Right lobe of liver (tissue), 6 donors: ENCODE results near the gene CPPED1. TPM values are rescaled to one million over a fixed set of nuclear protein-coding genes. Genes with fewer than 3 reads are reported as not detected.

Source experiments
- ATAC-seq, 4 donors: fragments of 200-7000 bp; cut with Tn5 transposase; one replicate each; pipeline ENCODE4 v1.9.1; 2020; ENCODE audit warnings: mild to moderate bottlenecking in 4 of 4, moderate library complexity in 4 of 4
- DNase-seq, 3 donors: peaks; one replicate each; pipeline ENCODE4 v3.0.0-alpha.2; 2020
- H3K27ac ChIP-seq, 3 donors: fragments of 200-600 bp; one replicate each; pipeline ENCODE4 v1.8.0; 2022
- H3K27me3 ChIP-seq, 2 donors: fragments of 200-600 bp; one replicate each; pipeline ENCODE4 v1.8.0; 2022
- H3K36me3 ChIP-seq, 4 donors: fragments of 200-600 bp; sonication (generic) in 1 of 4; one replicate each; pipeline versions ENCODE4 v1.5.1 to v1.8.0; 2017 to 2022; ENCODE audit warnings: control low read depth in 1 of 4
- H3K4me1 ChIP-seq, 4 donors: fragments of 200-600 bp; sonication (generic) in 1 of 4; one replicate each; pipeline versions ENCODE4 v1.5.1 to v1.8.0; 2017 to 2022; ENCODE audit warnings: control low read depth in 1 of 4
- H3K4me3 ChIP-seq, 3 donors: fragments of 200-600 bp; one replicate each; pipeline ENCODE4 v1.8.0; 2022
- H3K9me3 ChIP-seq, 4 donors: fragments of 200-600 bp; sonication (generic) in 1 of 4; one replicate each; pipeline versions ENCODE4 v1.5.1 to v1.8.0; 2017 to 2022; ENCODE audit warnings: control low read depth in 1 of 4
- POLR2A ChIP-seq: fragments of 450-650 bp; IDR thresholded peaks from one replicate; pipeline ENCODE4 v1.6.1; 2017; ENCODE audit warnings: antibody characterized with exemption, mild to moderate bottlenecking
- WGBS: methylation state at CpG from one replicate; pipeline ENCODE4 v1.1.6; 2018; ENCODE audit warnings: low coverage, low lambda C conversion rate; ENCODE audit not compliant: insufficient coverage; ENCODE audit errors: missing lambda C conversion rate; 5-methylcytosine and 5-hydroxymethylcytosine counted together
- intact Hi-C, 2 donors: fragments of 100-400 bp; cut with DNase I; formaldehyde crosslinking; loops; one replicate each; pipeline versions ENCODE4 v1.11.2 to v1.14.1; 2022
- long read RNA-seq: library from polyadenylated mRNA; unstranded; transcript quantifications from one replicate; pipeline ENCODE4 v2.0.0, GENCODE V29; 2019
- total RNA-seq, 6 experiments: library from RNA; depleted of rRNA in 2 of 6; stranded (reverse); fragments of >200 nt in 2 of 6; fragmentation: NEBNext Ultra II Directional in 3 of 6; extraction: Animal tissue kit (Norgen Biotek cat#: 25700) in 3 of 6; gene quantifications; one replicate each; pipeline versions ENCODE4 v1.1.0 to v1.2.4, GENCODE V29; 2016 to 2023
- TF ChIP-seq, protein P1 (sequence below), 4 donors: fragments of 200-600 bp in 3 of 4; fragments of 450-650 bp in 1 of 4; IDR thresholded peaks; one replicate each; pipeline versions ENCODE4 v1.5.1 to v1.8.0; 2016 to 2022; ENCODE audit warnings: antibody characterized with exemption in 4 of 4, mild to moderate bottlenecking in 2 of 4
- donor health status: DM: no; HTN: yes; CAD: no.
- donor health status: DM: no; HTN: no; CAD: no.
- donor health status: DM: no; HTN: no; CAD: no.
- donor health status: DM: no; HTN: yes; CAD: no.
- donor health status: DM: no; HTN: yes; CAD: no.

CPPED1 gene, protein sequence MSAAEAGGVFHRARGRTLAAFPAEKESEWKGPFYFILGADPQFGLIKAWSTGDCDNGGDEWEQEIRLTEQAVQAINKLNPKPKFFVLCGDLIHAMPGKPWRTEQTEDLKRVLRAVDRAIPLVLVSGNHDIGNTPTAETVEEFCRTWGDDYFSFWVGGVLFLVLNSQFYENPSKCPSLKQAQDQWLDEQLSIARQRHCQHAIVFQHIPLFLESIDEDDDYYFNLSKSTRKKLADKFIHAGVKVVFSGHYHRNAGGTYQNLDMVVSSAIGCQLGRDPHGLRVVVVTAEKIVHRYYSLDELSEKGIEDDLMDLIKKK
- total RNA-seq = 10 to 100 TPM; 24.0 to 41.6 (median 31.0) TPM
- long read RNA-seq, full-length matches to known transcripts = 13 of 17 reads
- long read RNA-seq, partial matches to known transcripts = 0 of 17 reads
- long read RNA-seq, other reads (novel, unspliced or antisense) = 4 of 17 reads

DNA sequence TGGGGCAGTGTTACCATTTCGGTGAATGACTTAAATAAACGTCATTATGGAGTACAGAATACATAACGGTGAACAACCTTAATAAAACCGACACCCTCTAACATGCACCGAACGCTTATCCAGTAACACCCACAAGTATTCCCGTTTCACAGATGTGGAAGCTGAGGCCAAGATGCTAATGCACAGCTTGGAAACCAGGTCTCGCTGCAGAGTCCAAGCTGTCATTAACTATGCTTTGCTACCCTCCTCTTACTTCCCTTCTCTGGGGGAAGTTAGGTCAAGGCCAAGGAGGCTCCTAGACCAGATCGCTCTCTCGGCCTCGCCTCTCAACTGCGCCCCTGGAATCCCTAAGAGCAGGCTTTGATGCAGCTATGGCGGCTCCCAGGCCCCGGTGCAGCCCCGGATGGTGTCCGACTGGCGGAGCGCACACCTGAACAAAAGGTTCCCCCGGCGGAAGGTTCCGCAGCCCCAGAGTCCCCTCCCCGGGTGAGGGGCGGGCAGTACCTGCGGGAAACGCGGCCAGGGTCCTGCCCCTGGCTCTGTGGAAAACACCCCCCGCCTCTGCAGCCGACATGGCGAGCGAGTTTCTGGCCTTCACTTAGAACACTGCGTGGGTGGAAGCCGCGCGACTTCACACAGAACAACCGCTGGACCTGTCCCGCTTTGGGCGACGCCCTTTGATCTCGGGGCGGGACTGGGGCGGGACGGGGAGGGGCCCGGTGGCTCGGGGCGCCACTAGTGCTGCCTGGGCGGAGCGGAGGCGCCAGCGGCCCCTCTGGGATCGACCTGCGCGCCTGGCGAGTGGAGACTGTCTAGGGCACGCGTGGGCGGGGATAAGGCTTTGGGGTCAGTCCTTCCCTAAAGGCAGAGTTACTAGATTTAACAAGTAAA is at the start of gene CPPED1:
TSS of gene CPPED1 (minus strand) at position 685 of the 891 bp plus-strand sequence. CDS start at position 574, 111 bp downstream.
- TF ChIP-seq, protein P1, sequence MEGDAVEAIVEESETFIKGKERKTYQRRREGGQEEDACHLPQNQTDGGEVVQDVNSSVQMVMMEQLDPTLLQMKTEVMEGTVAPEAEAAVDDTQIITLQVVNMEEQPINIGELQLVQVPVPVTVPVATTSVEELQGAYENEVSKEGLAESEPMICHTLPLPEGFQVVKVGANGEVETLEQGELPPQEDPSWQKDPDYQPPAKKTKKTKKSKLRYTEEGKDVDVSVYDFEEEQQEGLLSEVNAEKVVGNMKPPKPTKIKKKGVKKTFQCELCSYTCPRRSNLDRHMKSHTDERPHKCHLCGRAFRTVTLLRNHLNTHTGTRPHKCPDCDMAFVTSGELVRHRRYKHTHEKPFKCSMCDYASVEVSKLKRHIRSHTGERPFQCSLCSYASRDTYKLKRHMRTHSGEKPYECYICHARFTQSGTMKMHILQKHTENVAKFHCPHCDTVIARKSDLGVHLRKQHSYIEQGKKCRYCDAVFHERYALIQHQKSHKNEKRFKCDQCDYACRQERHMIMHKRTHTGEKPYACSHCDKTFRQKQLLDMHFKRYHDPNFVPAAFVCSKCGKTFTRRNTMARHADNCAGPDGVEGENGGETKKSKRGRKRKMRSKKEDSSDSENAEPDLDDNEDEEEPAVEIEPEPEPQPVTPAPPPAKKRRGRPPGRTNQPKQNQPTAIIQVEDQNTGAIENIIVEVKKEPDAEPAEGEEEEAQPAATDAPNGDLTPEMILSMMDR (IDR thresholded peaks at IDR 0.05) = no peak
- peak; percentile 75 for TF ChIP-seq POLR2A
- Histone ChIP-seq H3K9me3 (no peaks in the 10 kb centered on the region), H3K27me3 (no peaks in the 10 kb centered on the region), H3K4me3 (peak within 1 kb of the TSS; percentile 57 to 75 (median 68)), H3K36me3 (no peaks in the 10 kb centered on the region), H3K4me1 (peaks cover 0 to 24% (median 6%) of the 10 kb centered on the region in 4 donors), H3K27ac (peak within 1 kb of the TSS; percentile 82 to 89 (median 87))
- ATAC-seq (peak; percentile 96 to 97 (median 96)), DNase-seq (peak; percentile 96 to 98 (median 97))
- WGBS = 0% methylated on average over 17 of the region's 56 CpGs
- intact Hi-C loops = no loop called here

DNA sequence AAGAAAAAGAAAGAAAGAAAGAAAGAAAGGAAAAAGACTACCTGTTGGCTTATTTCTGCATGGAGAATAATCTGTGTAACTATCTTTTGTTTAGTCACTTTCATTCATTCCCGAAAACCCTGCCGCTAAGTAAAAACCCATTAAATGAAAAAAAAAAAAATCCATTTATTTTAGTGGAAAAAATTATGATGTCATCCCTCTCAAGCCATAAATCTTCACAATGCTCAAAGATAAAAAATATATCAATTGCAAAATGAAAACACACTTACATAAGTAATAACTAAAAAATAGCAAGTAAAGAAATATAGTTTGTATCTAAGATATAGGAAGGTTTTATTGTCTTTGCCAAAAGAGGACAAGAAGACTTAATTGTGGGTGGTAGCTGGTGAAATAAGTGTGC is 46.5 kb upstream of the CPPED1 start:
- Histone ChIP-seq H3K27ac (no peak overlapping the region), H3K27me3 (no peaks in the 10 kb centered on the region), H3K9me3 (no peaks in the 10 kb centered on the region), H3K4me1 (no peaks in the 10 kb centered on the region), H3K36me3 (no peaks in the 10 kb centered on the region), H3K4me3 (no peak overlapping the region)
- intact Hi-C loops = no loop called here
- TF ChIP-seq POLR2A = no peak
- TF ChIP-seq, protein P1 (IDR thresholded peaks at IDR 0.05) = no peak
- ATAC-seq (no peak), DNase-seq (no peak)
- 83% methylated on average over 2 of the region's 2 CpGs for WGBS

DNA sequence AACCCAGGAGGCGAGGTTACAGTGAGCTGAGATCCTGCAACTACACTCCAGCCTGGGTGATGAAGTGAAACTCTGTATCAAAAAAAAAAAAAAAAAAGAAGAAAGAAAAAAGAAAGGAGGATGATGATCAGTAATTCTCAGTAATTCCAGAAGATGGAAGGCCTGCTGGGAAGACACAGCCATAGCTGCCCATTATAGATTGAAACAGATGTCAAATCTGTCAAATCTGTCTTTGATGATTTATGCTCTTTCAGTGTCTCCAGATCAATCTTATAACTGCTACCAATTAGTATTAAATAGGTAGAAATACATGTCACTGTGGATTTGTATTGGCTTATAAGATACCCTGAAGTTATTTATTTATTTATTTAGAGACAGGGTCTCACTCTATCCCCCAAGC is 42.9 kb upstream of the CPPED1 start:
- ATAC-seq (no peak), DNase-seq (no peak)
- Histone ChIP-seq H3K4me3 (no peak overlapping the region), H3K36me3 (no peaks in the 10 kb centered on the region), H3K9me3 (no peaks in the 10 kb centered on the region), H3K27ac (no peak overlapping the region), H3K27me3 (no peaks in the 10 kb centered on the region), H3K4me1 (no peaks in the 10 kb centered on the region)
- 71% methylated on average over 1 of the region's 1 CpG for WGBS
- TF ChIP-seq, protein P1 (IDR thresholded peaks at IDR 0.05) = no peak
- no peak for TF ChIP-seq POLR2A
- intact Hi-C loops = no loop called here

DNA sequence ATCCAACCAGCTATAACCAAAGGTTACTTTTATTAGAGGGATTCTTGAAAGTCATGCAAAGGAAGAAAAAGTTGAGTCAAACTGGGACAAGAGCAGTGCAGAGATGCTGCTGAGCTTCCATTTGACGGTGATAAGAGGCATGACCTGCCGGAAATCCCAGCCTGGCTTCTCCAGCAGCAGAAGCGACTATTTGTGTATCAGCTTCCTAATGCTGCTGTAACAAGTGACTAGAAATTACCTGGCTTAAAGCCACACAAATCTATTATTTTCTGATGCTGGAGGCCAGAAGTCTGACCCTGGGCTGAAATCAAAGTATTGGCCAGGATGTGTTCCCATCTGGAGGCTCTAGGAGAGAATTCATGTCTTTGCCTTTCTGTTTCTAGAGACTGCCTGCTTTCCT is 41.6 kb upstream of the CPPED1 start:
- no peaks in the 10 kb centered on the region for H3K36me3 ChIP-seq
- TF ChIP-seq POLR2A = no peak
- TF ChIP-seq, protein P1 (IDR thresholded peaks at IDR 0.05) = no peak
- 63% methylated on average over 3 of the region's 3 CpGs for WGBS
- ATAC-seq (no peak), DNase-seq (no peak)
- H3K4me3 ChIP-seq = no peak overlapping the region
- no peak overlapping the region for H3K27ac ChIP-seq
- intact Hi-C loops = no loop called here
- no peaks in the 10 kb centered on the region for H3K9me3 ChIP-seq
- H3K4me1 ChIP-seq = no peaks in the 10 kb centered on the region
- H3K27me3 ChIP-seq = no peaks in the 10 kb centered on the region
